A673 (cell line): Measurements from ENCODE around the gene BCAS2. TPM values are rescaled to one million over a fixed set of nuclear protein-coding genes. Genes with fewer than 3 reads are reported as not detected.

Source experiments
- BruUV-seq: library from RNA; stranded (reverse); fragments of 400-500 nt; replicated peaks from 2 replicates; lab custom pipeline; 2021; lab: Mats Ljungman, UMichigan
- CTCF ChIA-PET: fragments of 300-600 bp; sonication (Branson Sonifier 250); formaldehyde crosslinking; loops from one replicate; lab custom pipeline; 2022; ENCODE audit warnings: antibody characterized with exemption; lab: Charles Lee
- POLR2A ChIA-PET: fragments of 300-600 bp; sonication (Branson Sonifier 250); formaldehyde crosslinking; loops from one replicate; lab custom pipeline; 2022; ENCODE audit warnings: antibody characterized with exemption; ENCODE audit not compliant: low non-redundant PET; lab: Charles Lee
- DNase-seq: peaks from one replicate; pipeline ENCODE4 v3.0.0-alpha.2; 2015; ENCODE audit warnings: low spot score
- H3K27ac ChIP-seq: fragments of 200-600 bp; sonication (generic); 2 replicates; pipeline ENCODE4 v1.5.1; 2016; ENCODE audit warnings: mixed run types, low read depth, mild to moderate bottlenecking, mixed read lengths, antibody characterized with exemption, low read length; ENCODE audit not compliant: poor library complexity, severe bottlenecking
- H3K27me3 ChIP-seq: fragments of 200-600 bp; sonication (generic); replicated peaks from 2 replicates; pipeline ENCODE4 v1.6.1; 2017; ENCODE audit warnings: mixed run types, low read depth, mild to moderate bottlenecking, mixed read lengths, antibody characterized with exemption, low read length; ENCODE audit not compliant: insufficient read depth, poor library complexity
- H3K36me3 ChIP-seq: fragments of 200-600 bp; sonication (generic); 2 replicates; pipeline ENCODE4 v1.6.1; 2016; ENCODE audit warnings: mixed run types, mild to moderate bottlenecking, mixed read lengths, antibody characterized with exemption, low read length; ENCODE audit not compliant: insufficient read depth, poor library complexity, severe bottlenecking
- H3K4me1 ChIP-seq: fragments of 200-600 bp; sonication (generic); 2 replicates; pipeline ENCODE4 v1.6.1; 2017; ENCODE audit warnings: mixed run types, mild to moderate bottlenecking, mixed read lengths, antibody characterized with exemption, low read length; ENCODE audit not compliant: insufficient read depth, poor library complexity, severe bottlenecking
- H3K4me3 ChIP-seq: fragments of 200-600 bp; sonication (generic); 2 replicates; pipeline ENCODE4 v1.5.1; 2016; ENCODE audit warnings: low read depth, mixed run types, mild to moderate bottlenecking, mixed read lengths, low read length; ENCODE audit not compliant: poor library complexity, severe bottlenecking
- H3K9me3 ChIP-seq: fragments of 200-600 bp; sonication (generic); 2 replicates; pipeline ENCODE4 v1.6.1; 2016; ENCODE audit warnings: mixed run types, low read depth, mild to moderate bottlenecking, mixed read lengths, antibody characterized with exemption, low read length; ENCODE audit not compliant: poor library complexity, severe bottlenecking
- EZH2 ChIP-seq: fragments of 200-600 bp; sonication (generic); IDR thresholded peaks from 2 replicates; pipeline ENCODE4 v1.6.1; 2017; ENCODE audit warnings: borderline replicate concordance, low read depth, mild to moderate bottlenecking, mixed read lengths, antibody characterized with exemption, low read length; ENCODE audit not compliant: poor library complexity, severe bottlenecking
- intact Hi-C: fragments of 100-400 bp; cut with micrococcal nuclease; formaldehyde crosslinking; loops from one replicate; pipeline ENCODE4 v1.10.0; 2022; ENCODE audit not compliant: unreplicated experiment
- total RNA-seq: library from RNA; stranded (reverse); gene quantifications from 2 replicates; pipeline ENCODE4 v1.2.3, GENCODE V29; 2021
- TF ChIP-seq, protein P1 (sequence below): fragments of 300-800, 200-600 bp; sonication (generic); conservative IDR thresholded peaks from 2 replicates; pipeline ENCODE4 v1.5.1; 2017; ENCODE audit warnings: low read depth, mild to moderate bottlenecking, antibody characterized with exemption, low read length, moderate library complexity, mixed read lengths

The BCAS2 gene
- total RNA-seq, 1 experiment from 2014 or later = 75.7 TPM

DNA sequence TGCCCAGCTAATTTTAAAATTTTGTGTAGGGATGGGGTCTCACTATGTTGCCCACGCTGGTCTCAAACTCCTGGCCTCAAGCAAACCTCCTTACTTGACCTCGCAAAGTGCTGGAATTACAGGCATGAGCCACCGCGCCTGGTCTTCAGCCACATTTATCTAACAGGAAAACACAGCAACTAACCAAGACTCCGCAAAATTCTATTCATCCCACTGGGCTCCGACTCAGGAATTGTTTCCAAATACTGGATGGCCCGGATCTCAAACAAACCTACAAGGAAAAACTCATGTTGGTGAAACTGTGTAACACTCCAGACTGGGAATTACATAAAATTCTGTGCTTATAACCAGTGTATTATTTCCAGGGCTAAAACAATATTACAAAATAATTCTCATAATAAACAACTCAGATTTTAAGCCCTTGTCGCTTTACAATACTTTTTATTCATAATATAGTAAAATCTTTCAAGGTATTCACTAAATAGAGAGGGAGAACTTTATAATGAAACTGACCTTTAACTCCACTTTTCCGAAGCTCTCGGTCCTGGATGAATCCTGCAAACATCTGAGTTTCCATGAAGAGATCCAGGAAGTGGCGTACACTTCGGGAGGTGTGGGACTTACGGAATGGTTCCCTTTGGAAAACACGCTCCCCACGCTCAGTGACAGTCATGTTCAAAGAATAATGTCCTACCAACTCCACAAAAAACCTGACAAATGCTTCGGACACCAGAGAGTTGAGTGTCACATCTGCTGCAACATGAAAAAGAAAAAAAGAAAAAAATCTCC lies 6.0 kb upstream of the BCAS2 start:
- intact Hi-C loops = no loop called here
- Histone ChIP-seq H3K9me3 (no peaks in the 10 kb centered on the region), H3K4me3 (no peak overlapping the region), H3K4me1 (no peaks in the 10 kb centered on the region), H3K27ac (no peak overlapping the region), H3K27me3 (no peaks in the 10 kb centered on the region), H3K36me3 (no peaks in the 10 kb centered on the region)
- TF ChIP-seq, protein P1, sequence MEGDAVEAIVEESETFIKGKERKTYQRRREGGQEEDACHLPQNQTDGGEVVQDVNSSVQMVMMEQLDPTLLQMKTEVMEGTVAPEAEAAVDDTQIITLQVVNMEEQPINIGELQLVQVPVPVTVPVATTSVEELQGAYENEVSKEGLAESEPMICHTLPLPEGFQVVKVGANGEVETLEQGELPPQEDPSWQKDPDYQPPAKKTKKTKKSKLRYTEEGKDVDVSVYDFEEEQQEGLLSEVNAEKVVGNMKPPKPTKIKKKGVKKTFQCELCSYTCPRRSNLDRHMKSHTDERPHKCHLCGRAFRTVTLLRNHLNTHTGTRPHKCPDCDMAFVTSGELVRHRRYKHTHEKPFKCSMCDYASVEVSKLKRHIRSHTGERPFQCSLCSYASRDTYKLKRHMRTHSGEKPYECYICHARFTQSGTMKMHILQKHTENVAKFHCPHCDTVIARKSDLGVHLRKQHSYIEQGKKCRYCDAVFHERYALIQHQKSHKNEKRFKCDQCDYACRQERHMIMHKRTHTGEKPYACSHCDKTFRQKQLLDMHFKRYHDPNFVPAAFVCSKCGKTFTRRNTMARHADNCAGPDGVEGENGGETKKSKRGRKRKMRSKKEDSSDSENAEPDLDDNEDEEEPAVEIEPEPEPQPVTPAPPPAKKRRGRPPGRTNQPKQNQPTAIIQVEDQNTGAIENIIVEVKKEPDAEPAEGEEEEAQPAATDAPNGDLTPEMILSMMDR = no peak
- TF ChIP-seq EZH2 = no peak
- ChIA-PET POLR2A (no interaction called here), CTCF (no interaction called here)
- DNase-seq = no peak
- BruUV-seq = no TSS peak

DNA sequence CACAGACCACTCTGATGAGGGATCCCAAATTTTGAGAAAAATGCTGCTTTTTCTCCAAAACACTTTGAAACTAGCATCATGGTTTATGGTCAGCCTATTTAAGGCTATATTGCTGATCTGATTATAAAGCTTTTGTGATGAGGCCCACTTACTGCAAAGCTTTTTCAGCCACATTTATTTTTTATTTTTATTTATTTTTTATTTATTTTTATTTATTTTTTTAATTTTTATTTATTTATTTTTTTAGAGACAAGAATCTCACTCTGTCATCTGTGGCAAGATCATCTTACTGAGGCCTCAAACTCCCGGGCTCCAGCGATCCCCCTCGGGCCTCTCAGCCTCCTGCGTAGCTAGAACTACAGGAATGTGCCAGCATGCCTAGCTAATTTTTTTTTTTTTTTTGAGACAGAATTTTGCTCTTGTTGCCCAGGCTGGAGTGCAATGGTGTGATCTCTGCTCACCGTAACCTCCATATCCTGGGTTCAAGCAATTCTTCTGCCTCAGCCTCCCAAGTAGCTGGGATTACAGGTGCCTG lies 5.2 kb upstream of the BCAS2 start:
- Histone ChIP-seq H3K27ac (no peak overlapping the region), H3K27me3 (no peaks in the 10 kb centered on the region), H3K4me1 (no peaks in the 10 kb centered on the region), H3K36me3 (no peaks in the 10 kb centered on the region), H3K4me3 (no peak overlapping the region), H3K9me3 (no peaks in the 10 kb centered on the region)
- no TSS peak for BruUV-seq
- TF ChIP-seq, protein P1 = no peak
- TF ChIP-seq EZH2 = no peak
- ChIA-PET CTCF (no interaction called here), POLR2A (no interaction called here)
- intact Hi-C loops = no loop called here
- DNase-seq = no peak

DNA sequence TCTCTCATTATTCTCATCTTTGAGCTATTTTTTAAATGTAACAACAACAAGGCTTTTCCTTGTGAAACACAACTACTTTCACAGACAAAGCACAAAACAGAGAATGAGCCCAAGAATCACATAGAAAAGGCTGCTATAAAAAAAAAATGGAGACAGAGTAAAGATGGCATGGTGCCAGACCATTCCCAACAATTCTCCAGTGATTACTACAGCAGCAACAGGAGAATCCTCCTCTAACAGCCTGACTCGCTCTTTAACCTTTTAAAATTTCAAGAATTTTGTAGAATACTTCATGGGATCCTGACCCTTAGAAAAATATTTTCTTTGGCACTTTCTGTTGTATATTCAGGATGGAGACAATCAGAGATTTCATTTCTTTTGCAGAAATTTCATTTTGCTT lies 3.8 kb upstream of the BCAS2 start:
- TF ChIP-seq, protein P1 = no peak
- Histone ChIP-seq H3K4me3 (no peak overlapping the region), H3K4me1 (peaks cover 4% of the 10 kb centered on the region), H3K27ac (no peak overlapping the region), H3K27me3 (no peaks in the 10 kb centered on the region), H3K36me3 (no peaks in the 10 kb centered on the region), H3K9me3 (no peaks in the 10 kb centered on the region)
- BruUV-seq = no TSS peak
- no peak for DNase-seq
- ChIA-PET CTCF (no interaction called here), POLR2A (no interaction called here)
- intact Hi-C loops = no loop called here
